Activated gamma-delta T cell (primary cell): ENCODE measurements around the gene ATG16L2.
"Not testable (repeated sequence)": the region's sequence is repeated elsewhere in the genome, so short reads cannot be mapped to it uniquely, and the experiment has no call there.

ENCODE experiments used
- DNase-seq: peaks from one replicate; lab custom pipeline; 2025; lab: John Stamatoyannopoulos, UW

The ATG16L2 gene

GRCh38 chr11:72826191-72826941, 12.2 kb downstream of the ATG16L2 start:
- DNase-seq, result no peak

GRCh38 chr11:72826942-72827480, 12.8 kb downstream of the ATG16L2 start:
- no peak for DNase-seq

- not testable (repeated sequence) for DNase-seq
Observed at GRCh38 chr11:72827656-72828055, 13.4 kb downstream of the ATG16L2 start.

- no peak for DNase-seq
Observed at GRCh38 chr11:72828081-72828567, 13.9 kb downstream of the ATG16L2 start.

DNA sequence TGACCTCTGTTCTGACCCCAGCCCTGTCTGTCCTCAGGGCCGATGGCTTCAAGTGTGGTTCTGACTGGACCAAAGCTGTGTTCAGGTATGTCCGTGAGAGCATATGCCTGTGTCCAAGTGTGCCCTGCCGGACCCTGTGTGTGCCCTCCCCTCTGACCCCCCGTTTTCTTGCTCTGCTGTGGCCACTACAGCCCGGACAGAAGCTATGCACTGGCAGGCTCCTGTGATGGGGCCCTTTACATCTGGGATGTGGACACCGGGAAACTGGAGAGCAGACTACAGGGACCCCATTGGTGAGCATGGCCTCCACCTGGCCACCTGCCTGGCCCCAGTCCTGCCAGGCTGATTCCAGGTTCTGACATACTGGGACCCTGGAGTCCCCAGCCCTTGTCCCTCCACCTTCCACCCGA, 14.5 kb downstream of the ATG16L2 start:
- DNase-seq, result no peak

- DNase-seq, result no peak
Observed at GRCh38 chr11:72829178-72829577, 15.0 kb downstream of the ATG16L2 start.

DNA sequence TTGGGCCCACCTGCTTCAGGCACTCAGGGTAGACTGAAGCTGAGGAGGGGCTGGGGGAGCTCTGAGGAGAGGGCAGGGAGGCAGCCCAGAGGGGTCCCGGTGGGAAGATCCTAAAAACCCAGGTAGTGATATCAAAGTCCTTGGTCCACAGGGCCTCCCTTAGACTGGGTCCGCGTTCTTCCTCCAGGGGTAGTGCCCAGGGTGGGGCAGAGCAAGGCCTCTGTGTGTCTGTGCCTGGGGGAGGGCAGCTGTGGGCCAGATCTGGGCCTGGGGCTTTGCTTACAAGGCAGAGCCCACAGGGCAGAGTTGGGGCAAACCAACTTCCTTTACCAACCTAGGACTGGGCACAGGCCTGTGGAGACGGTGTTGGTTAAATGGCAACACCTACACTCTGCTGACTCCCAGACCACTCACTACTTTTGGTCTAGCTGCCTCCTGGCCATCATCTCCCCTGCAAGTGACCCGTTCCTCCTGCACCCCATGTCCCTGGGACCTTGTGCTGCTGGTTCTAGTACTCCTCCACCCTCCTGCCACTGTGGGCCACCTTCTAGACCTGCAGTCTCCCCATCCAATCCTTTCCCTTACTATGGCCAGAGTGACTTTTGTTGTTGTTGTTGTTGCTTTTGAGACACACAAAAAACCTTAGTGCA, 15.8 kb downstream of the ATG16L2 start:
- DNase-seq, result no peak

DNA sequence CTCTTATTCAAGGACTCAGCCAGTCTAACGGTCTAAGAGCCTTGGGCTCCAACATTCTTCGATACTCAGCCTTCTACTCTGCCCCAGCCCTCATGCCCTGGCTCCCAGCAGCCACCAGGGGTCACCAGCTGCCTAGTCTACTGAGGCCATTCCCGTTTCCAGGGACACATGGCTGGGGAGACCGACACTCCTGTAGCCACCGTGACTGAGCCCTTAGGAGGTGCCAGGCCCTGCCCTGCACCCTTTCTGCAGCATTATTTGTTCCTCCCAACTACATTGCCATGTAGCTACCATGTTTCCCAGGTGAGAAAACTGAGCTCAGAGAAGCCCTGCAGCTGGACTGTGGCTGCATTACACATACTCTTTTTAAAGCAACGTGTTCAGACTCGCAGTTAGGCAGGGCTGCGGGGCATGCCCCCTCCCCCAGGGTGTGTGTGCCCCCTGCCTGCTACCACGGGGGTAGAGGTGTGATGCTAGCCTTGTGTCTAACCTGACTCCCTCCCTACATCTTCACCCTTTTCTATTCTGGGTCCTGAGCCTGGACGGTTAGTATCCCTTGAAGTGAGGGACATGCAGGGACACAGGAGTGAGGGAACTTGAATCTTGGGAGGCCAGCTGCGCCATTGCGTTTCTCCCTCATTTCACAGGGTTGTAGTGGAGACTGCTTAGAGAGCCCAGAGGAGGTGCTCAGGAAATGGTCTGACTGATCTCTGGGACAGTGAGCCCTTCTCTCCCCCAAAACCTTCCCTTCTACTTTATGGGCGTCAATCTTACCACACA, 17.5 kb downstream of the ATG16L2 start:
- DNase-seq, result no peak

DNA sequence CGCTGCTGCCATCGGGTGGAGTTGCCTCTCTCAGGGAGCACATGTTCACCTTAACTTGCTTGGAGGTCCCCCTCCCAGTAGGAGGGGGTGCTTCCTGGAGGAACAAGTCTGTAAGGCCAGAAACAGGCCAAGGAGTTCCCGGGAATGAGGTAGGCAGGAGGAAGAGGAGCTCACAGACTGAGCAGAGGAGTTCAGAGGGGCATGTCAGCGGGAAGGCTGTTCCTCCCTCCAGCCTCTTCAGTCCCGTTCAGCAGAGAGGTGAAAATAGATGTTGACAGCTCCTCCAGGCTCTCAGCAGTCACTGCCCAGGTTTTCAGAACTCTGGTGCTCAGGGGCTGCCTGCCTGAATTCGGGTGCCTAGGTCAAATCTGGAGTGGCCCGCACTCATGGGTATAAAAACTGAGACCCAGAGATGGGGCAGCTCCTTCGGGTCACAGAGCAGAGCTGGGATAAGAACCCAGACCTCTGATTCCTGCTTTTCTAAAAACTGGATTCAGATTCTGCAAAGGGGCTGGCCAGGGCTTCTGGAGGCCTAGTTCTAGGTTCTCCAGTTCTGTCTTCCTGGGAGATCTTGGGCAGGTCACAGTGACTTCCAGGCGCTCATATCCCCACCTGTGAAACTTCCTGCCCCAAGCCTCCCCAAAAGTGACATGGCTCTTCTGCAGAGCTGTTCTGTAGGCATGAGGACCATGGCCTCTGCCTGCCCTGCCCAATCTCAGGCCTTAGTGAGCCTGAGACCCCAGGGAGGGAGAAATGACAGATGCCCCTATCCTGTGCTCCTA, 18.3 kb downstream of the ATG16L2 start:
- DNase-seq, result no peak

DNA sequence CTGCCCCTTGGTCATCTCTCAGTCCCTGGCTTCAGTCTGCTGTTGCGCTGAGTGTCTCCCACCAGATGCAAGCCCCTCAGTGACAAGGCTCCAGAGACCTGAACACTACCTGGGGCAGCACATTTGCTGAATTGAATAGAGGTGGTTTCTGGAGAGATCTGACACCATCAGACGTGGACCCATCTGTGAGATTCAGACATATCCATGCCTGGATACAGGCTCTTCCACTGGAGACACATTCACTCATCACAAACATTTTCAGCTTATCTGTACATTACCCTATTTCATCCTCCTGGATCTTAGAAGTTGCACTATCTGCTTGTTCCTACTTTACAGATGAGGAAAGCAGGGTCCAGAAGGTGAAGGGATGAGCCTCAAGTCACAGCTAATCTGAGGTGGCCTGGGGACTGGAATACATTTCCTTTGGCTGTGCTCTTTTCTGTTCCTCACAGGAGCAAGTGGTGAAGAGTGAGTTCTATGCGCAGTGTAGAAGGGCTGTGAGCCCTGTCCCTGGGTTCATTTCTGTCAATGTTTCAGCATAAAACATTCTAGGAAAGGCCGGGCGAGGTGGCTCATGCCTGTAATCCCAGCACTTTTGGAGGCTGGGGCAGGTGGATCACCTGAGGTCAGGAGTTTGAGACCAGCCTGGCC, 19.0 kb downstream of the ATG16L2 start:
- DNase-seq, result no peak

- DNase-seq, result no peak
Observed at GRCh38 chr11:72833811-72834493, 19.7 kb downstream of the ATG16L2 start.

DNA sequence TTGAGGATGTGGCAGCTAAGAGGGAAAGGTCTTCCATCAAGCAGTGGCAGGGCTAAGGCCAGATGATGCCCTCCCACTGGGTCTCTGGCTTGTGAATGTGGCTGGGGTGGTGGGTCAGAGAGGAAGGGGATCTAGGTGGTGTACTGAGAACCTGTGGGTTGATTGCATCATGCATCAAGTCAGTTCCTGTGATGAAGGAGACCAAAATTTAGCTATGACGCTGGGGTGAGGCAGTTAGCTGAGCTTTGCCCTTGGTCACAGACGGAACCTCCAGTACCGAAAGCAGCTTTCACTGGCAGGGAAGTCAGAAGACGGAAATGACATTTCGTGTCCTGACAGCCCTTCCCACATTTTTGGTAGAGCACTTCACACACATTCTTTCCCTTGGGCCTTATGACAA, 20.7 kb downstream of the ATG16L2 start:
- DNase-seq, result no peak

DNA sequence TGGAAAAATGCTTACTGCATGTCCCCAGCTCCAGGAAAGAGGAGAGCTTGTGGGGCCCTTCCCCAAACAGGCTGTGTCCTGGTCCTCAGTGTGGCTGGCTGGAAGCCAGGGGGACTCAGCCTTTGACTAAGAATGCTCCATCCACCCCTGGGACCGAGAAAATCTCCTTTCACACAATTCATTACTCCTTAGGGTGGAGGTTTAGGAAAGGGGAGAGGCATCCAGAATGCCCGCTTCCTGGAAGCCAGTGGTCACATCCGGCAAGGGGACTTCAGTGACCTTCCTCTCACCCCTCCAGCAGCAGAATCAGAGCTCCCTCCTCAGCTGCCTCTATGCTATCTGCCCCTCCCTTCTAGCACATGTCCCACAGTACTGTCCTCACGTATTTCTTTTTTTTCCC, 21.9 kb downstream of the ATG16L2 start:
- DNase-seq, result no peak

GRCh38 chr11:72838691-72839305, 24.6 kb downstream of the ATG16L2 start:
- DNase-seq, result no peak

- no peak for DNase-seq
Observed at GRCh38 chr11:72840780-72841179, 26.6 kb downstream of the ATG16L2 start.

- no peak for DNase-seq
Observed at GRCh38 chr11:72841397-72841796, 27.2 kb downstream of the ATG16L2 start.

DNA sequence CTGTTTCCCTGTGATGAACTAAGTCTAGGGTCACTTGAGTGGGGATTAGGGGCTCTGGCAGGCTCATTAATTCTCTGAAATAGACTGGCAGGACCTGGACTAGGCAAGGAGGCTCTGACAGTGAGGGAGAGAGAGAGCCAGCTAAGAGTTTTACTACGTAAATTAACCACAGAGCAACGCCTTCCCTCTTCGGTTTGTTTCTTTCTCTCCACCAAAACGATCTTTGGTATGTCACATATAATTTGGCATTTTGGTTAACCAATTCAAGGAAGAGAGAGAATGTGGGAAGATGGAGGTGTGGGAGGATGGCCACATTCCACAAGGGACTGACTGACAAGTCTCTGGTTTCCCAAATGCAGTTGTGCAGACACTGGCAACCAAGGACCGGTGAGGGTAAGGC, 27.9 kb downstream of the ATG16L2 start:
- no peak for DNase-seq

GRCh38 chr11:72842653-72843330, 28.6 kb downstream of the ATG16L2 start:
- DNase-seq, result no peak

DNA sequence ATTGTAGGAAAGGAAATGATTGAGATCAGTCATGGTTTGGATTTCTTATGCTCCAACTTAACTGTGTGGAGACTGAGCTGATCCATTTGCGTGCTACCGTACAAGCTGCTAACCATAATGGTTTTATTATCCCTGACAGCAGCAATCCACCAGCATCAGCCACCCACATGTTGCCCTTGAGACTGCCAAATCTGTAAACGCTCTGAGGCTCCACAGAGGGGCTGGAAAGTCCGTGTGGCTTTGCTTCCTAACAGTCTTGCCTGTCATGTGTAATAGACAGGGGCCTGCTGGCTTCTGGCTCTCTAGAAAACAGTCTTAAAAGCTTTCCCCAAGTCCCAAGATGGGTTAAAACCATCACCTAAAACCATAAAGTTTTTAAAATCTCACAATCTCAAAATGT, 30.1 kb downstream of the ATG16L2 start:
- DNase-seq, result no peak
